ENCODE measurements around the gene TRIM26.

DNA sequence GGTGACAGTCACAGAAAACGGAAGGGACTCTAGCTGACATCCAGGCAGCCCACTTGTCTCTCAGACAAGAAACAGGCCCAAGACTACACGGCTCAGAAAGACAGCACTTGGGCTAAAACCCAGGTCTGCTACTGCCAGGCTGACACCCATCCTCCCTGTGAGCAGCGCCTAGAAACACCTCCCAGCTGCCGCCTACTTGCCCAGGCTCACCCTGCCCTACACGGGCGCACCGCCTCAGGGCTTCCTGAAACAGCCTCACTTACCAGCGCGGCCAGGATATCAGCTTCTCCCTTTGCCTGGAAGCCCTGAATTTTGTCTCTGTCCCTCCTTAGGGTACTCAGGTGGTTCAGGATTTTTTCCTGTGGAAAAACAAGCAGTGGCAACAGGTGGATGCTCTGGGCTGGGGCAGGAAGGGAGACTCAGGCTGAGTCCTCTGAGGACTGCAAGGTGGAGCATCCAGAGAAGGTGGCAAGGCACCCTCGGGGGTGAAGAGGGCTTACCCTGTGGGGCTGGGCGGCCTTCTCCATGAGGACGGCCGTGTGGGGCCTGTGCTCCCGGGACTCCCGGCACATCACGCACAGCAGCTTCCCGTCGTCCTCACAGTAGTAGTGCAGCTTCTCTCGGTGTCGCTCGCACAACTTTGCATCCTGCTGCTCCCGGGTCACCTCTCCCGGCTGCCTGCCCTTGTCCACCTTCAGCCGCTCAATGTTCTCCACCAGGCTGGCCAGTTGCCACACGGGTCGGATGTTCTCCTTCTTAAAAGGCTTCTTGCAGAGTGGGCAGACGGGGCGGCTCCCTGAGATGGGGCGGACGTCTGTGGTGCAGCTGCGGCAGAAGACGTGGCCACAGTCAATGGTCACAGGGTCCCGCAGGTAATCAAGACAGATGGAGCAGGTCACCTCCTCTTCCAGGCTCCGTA is 14.8 kb downstream of the TRIM26 start:
- no peak for TF ChIP-seq POLR2A (IDR thresholded peaks at IDR 0.05)
- no peak for TF ChIP-seq CTCF (IDR thresholded peaks at IDR 0.05)
